PC-3 (cell line): ENCODE measurements around the gene ZNF777. TPM values are rescaled to one million over a fixed set of nuclear protein-coding genes. Genes with fewer than 3 reads are reported as not detected.

Experiments used
- ATAC-seq: fragments of 200-7000 bp; cut with Tn5 transposase; 2 replicates; pipeline ENCODE4 v1.9.1; 2020; ENCODE audit warnings: mild to moderate bottlenecking, moderate library complexity
- BruUV-seq: library from RNA; stranded (reverse); fragments of 400-500 nt; replicated peaks from 2 replicates; lab custom pipeline; 2021; lab: Mats Ljungman, UMichigan
- CTCF ChIA-PET: fragments of 300-600 bp; sonication (Branson Sonifier 250); formaldehyde crosslinking; loops from one replicate; lab custom pipeline; 2022; ENCODE audit warnings: antibody characterized with exemption; lab: Charles Lee
- POLR2A ChIA-PET: fragments of 300-600 bp; sonication (Branson Sonifier 250); formaldehyde crosslinking; loops from one replicate; lab custom pipeline; 2022; ENCODE audit warnings: antibody characterized with exemption; ENCODE audit not compliant: unreplicated experiment; lab: Charles Lee
- DNase-seq: peaks from one replicate; pipeline ENCODE4 v3.0.0-alpha.2; 2015
- H2AFZ ChIP-seq: fragments of 300-600 bp; sonication (generic); 2 replicates; pipeline ENCODE4 v1.6.0; 2016; ENCODE audit warnings: antibody characterized with exemption, low read length
- H3F3A ChIP-seq: fragments of 300-600 bp; sonication (generic); one replicate; pipeline ENCODE4 v1.6.0; 2017; ENCODE audit warnings: antibody characterized with exemption, low read length, control low read depth, mild to moderate bottlenecking; ENCODE audit not compliant: unreplicated experiment
- H3K27ac ChIP-seq: fragments of 300-600 bp; sonication (generic); 2 replicates; pipeline ENCODE4 v1.5.1; 2016; ENCODE audit warnings: mild to moderate bottlenecking, low read length
- H3K27me3 ChIP-seq: fragments of 300-600 bp; sonication (generic); 2 replicates; pipeline ENCODE4 v1.6.1; 2016; ENCODE audit warnings: low read length, mixed read lengths
- H3K36me3 ChIP-seq: fragments of 300-600 bp; sonication (generic); 2 replicates; pipeline ENCODE4 v1.6.1; 2016; ENCODE audit warnings: low read depth, mixed run types, low read length, mixed read lengths
- H3K4me1 ChIP-seq: fragments of 300-600 bp; sonication (generic); 2 replicates; pipeline ENCODE4 v1.5.1; 2016; ENCODE audit warnings: low read length; ENCODE audit not compliant: insufficient read depth
- H3K4me2 ChIP-seq: fragments of 300-600 bp; sonication (generic); 2 replicates; pipeline ENCODE4 v1.6.0; 2016; ENCODE audit warnings: low read length
- H3K4me3 ChIP-seq: fragments of 300-600 bp; sonication (generic); 2 replicates; pipeline ENCODE4 v1.5.1; 2016; ENCODE audit warnings: mild to moderate bottlenecking, low read length, mixed read lengths
- H3K79me2 ChIP-seq: fragments of 300-600 bp; sonication (generic); 2 replicates; pipeline ENCODE4 v1.6.1; 2017; ENCODE audit warnings: low read length, mixed read lengths
- H3K9ac ChIP-seq: fragments of 300-600 bp; sonication (generic); 2 replicates; pipeline ENCODE4 v1.6.0; 2016; ENCODE audit warnings: mild to moderate bottlenecking, low read length
- H3K9me2 ChIP-seq: fragments of 300-600 bp; sonication (generic); replicated peaks from 2 replicates; pipeline ENCODE4 v1.6.1; 2016; ENCODE audit warnings: mixed run types, low read length, mixed read lengths
- H3K9me3 ChIP-seq: fragments of 300-600 bp; sonication (generic); 2 replicates; pipeline ENCODE4 v1.6.1; 2016; ENCODE audit warnings: low read length, mixed read lengths
- H4K20me1 ChIP-seq: fragments of 300-600 bp; sonication (generic); 2 replicates; pipeline ENCODE4 v1.6.1; 2016; ENCODE audit warnings: low read length, mixed read lengths
- CTCF ChIP-seq: fragments of 300-600 bp; sonication (generic); conservative IDR thresholded peaks from 2 replicates; pipeline ENCODE4 v1.5.1; 2017; ENCODE audit warnings: antibody characterized with exemption, low read depth, mild to moderate bottlenecking, low read length
- EZH2 ChIP-seq: fragments of 300-600 bp; sonication (generic); IDR thresholded peaks from one replicate; pipeline ENCODE4 v1.6.1; 2017; ENCODE audit warnings: antibody characterized with exemption, mild to moderate bottlenecking, low read length; ENCODE audit not compliant: unreplicated experiment
- EZH2phosphoT487 ChIP-seq: fragments of 300-600 bp; sonication (generic); IDR thresholded peaks from 2 replicates; pipeline ENCODE4 v1.6.1; 2018; ENCODE audit warnings: mild to moderate bottlenecking, antibody characterized with exemption, low read length, borderline replicate concordance
- intact Hi-C: fragments of 100-400 bp; cut with micrococcal nuclease; formaldehyde crosslinking; loops from 2 replicates; pipeline ENCODE4 v1.9.0; 2023
- total RNA-seq: library from RNA; depleted of rRNA; stranded (reverse); fragments of >200 nt; gene quantifications from 2 replicates; pipeline ENCODE4 v1.2.3, GENCODE V29; 2014

Gene ZNF777
- total RNA-seq, 1 experiment from 2014 or later: 9.9 TPM

GRCh38 chr7:149459201-149459539, 1.7 kb downstream of the ZNF777 start:
- no TSS peak for BruUV-seq
- no peak for ATAC-seq
- Histone ChIP-seq H3K79me2 (peaks cover 36% of the 10 kb centered on the region), H3K27me3 (no peaks in the 10 kb centered on the region), H4K20me1 (no peaks in the 10 kb centered on the region), H3K9me2 (no peaks in the 10 kb centered on the region), H3K9me3 (no peaks in the 10 kb centered on the region), H2AFZ (peak overlapping the region; percentile 55; the same call in 1 of the 2 replicates), H3K4me2 (peak overlapping the region; percentile 75), H3K4me3 (peak overlapping the region; percentile 76), H3K9ac (peak overlapping the region; percentile 57; the same call in 1 of the 2 replicates), H3F3A (no peaks in the 10 kb centered on the region), H3K27ac (no peak overlapping the region), H3K4me1 (peaks cover 15% of the 10 kb centered on the region; the same call in 1 of the 2 replicates), H3K36me3 (peaks cover 3% of the 10 kb centered on the region; the same call in 1 of the 2 replicates)
- no peak for DNase-seq
- TF ChIP-seq EZH2 (no peak), CTCF (no peak), EZH2phosphoT487 (no peak)
- ChIA-PET CTCF (interaction anchor here (0.6 kb wide), 1 partner anchor 283 kb away, joined by 5 read pairs; no protein-coding TSS in a partner anchor), POLR2A (no interaction called here)
- intact Hi-C loops: no loop called here

GRCh38 chr7:149458235-149458634, 2.6 kb downstream of the ZNF777 start:
- POLR2A ChIA-PET: interaction anchor here (0.6 kb wide), 1 partner anchor 313 kb away, joined by 3 read pairs; no protein-coding TSS in a partner anchor

More at GRCh38 chr7:149458235-149458634, 2.6 kb downstream of the ZNF777 start:
- ATAC-seq: no peak
- no peak for DNase-seq
- Histone ChIP-seq H3K4me1 (peaks cover 15% of the 10 kb centered on the region; the same call in 1 of the 2 replicates), H3F3A (no peaks in the 10 kb centered on the region), H3K9me3 (no peaks in the 10 kb centered on the region), H3K79me2 (peaks cover 36% of the 10 kb centered on the region), H3K4me2 (peak overlapping the region; percentile 75; the same call in 1 of the 2 replicates), H3K27me3 (no peaks in the 10 kb centered on the region), H3K9me2 (no peaks in the 10 kb centered on the region), H2AFZ (no peak overlapping the region), H3K27ac (no peak overlapping the region), H3K9ac (no peak overlapping the region), H3K36me3 (peaks cover 3% of the 10 kb centered on the region; the same call in 1 of the 2 replicates), H3K4me3 (no peak overlapping the region), H4K20me1 (no peaks in the 10 kb centered on the region)
- BruUV-seq: no TSS peak
- TF ChIP-seq CTCF (no peak), EZH2phosphoT487 (no peak), EZH2 (no peak)
- intact Hi-C loops: no loop called here
- CTCF ChIA-PET: no interaction called here
